Lower leg skin (tissue), 3 donors: ENCODE data around the gene BTG3.

Experiments
- CTCF ChIP-seq, 3 donors: fragments of 450-650 bp; IDR thresholded peaks; one replicate each; pipeline ENCODE4 v1.5.1; 2016; ENCODE audit warnings: antibody characterized with exemption in 3 of 3, mild to moderate bottlenecking in 3 of 3, moderate library complexity in 2 of 3
- POLR2A ChIP-seq, 2 donors: fragments of 450-650 bp; IDR thresholded peaks; one replicate each; pipeline ENCODE4 v1.6.1; 2016 to 2017; ENCODE audit warnings: antibody characterized with exemption in 2 of 2, mild to moderate bottlenecking in 1 of 2, moderate library complexity in 1 of 2

GRCh38 chr21:17570786-17571185, 41.9 kb downstream of the BTG3 start:
- no peak for TF ChIP-seq POLR2A (IDR thresholded peaks at IDR 0.05)
- no peak for TF ChIP-seq CTCF (IDR thresholded peaks at IDR 0.05)
